Loucy (cell line): ENCODE data around the gene MSRB2.

ENCODE experiments used
- CTCF ChIP-seq: fragments of 200-600 bp; sonication (generic); conservative IDR thresholded peaks from 2 replicates; pipeline ENCODE4 v1.5.1; 2014; ENCODE audit warnings: mild to moderate bottlenecking, antibody characterized with exemption, low read length
- EZH2phosphoT487 ChIP-seq: fragments of 200-600 bp; IDR thresholded peaks from 2 replicates; pipeline ENCODE4 v1.6.1; 2018; ENCODE audit warnings: antibody characterized with exemption, mild to moderate bottlenecking, moderate library complexity, borderline replicate concordance

- no peak for TF ChIP-seq CTCF
- TF ChIP-seq EZH2phosphoT487: no peak
These were observed 19.0 kb downstream of the MSRB2 start for GRCh38 chr10:23114228-23114850.
